OCI-LY7 (cell line): ENCODE results near the gene RAB3GAP2. TPM values are rescaled to one million over a fixed set of nuclear protein-coding genes. Genes with fewer than 3 reads are reported as not detected.

ENCODE experiments used
- BruUV-seq: library from RNA; stranded (reverse); fragments of 400-500 nt; replicated peaks from 2 replicates; lab custom pipeline; 2021; lab: Mats Ljungman, UMichigan
- CTCF ChIA-PET: fragments of 300-600 bp; sonication (Branson Sonifier 250); formaldehyde crosslinking; loops from one replicate; lab custom pipeline; 2022; ENCODE audit warnings: antibody characterized with exemption; ENCODE audit not compliant: unreplicated experiment; lab: Charles Lee
- POLR2A ChIA-PET: fragments of 300-600 bp; sonication (Branson Sonifier 250); formaldehyde crosslinking; loops from one replicate; lab custom pipeline; 2022; ENCODE audit warnings: antibody characterized with exemption; lab: Charles Lee
- DNase-seq: peaks from one replicate; pipeline ENCODE4 v3.0.0-alpha.2; 2015; ENCODE audit warnings: low spot score
- H2AFZ ChIP-seq: fragments of 200-600 bp; sonication (generic), shearing (Covaris generic); 2 replicates; pipeline ENCODE4 v1.6.1; 2014; ENCODE audit warnings: mild to moderate bottlenecking, antibody characterized with exemption, low read length, moderate library complexity
- H3K27ac ChIP-seq: fragments of 200-600 bp; sonication (generic); 2 replicates; pipeline ENCODE4 v1.5.1; 2014; ENCODE audit warnings: mixed run types, low read depth, mild to moderate bottlenecking, moderate library complexity, low read length, inconsistent platforms; ENCODE audit not compliant: poor library complexity, severe bottlenecking
- H3K36me3 ChIP-seq: fragments of 200-600 bp; sonication (generic); 2 replicates; pipeline ENCODE4 v1.6.1; 2014; ENCODE audit warnings: mild to moderate bottlenecking, antibody characterized with exemption, low read length, moderate library complexity, mixed read lengths; ENCODE audit not compliant: insufficient read depth
- H3K4me1 ChIP-seq: fragments of 200-600 bp; sonication (generic); 2 replicates; pipeline ENCODE4 v1.5.1; 2014; ENCODE audit warnings: mild to moderate bottlenecking, low read length; ENCODE audit not compliant: insufficient read depth, poor library complexity, severe bottlenecking
- H3K4me2 ChIP-seq: fragments of 200-600 bp; sonication (generic); 2 replicates; pipeline ENCODE4 v1.6.1; 2014; ENCODE audit warnings: mild to moderate bottlenecking, low read length
- H3K4me3 ChIP-seq: fragments of 200-600 bp; sonication (generic); 2 replicates; pipeline ENCODE4 v1.5.1; 2014; ENCODE audit warnings: mild to moderate bottlenecking, low read depth, low read length; ENCODE audit not compliant: poor library complexity, severe bottlenecking
- H3K79me2 ChIP-seq: fragments of 200-600 bp; sonication (generic); 2 replicates; pipeline ENCODE4 v1.6.1; 2016; ENCODE audit warnings: low read depth, mild to moderate bottlenecking, low read length, moderate library complexity, mixed read lengths; ENCODE audit not compliant: insufficient read depth
- H3K9me2 ChIP-seq: fragments of 200-600 bp; sonication (generic); 2 replicates; pipeline ENCODE4 v1.6.1; 2016; ENCODE audit warnings: mild to moderate bottlenecking, low read length, mixed read lengths; ENCODE audit not compliant: insufficient read depth
- H3K9me3 ChIP-seq: fragments of 200-600 bp; sonication (generic); 2 replicates; pipeline ENCODE4 v1.6.1; 2014; ENCODE audit warnings: mild to moderate bottlenecking, mixed run types, low read length, mixed read lengths
- H4K20me1 ChIP-seq: fragments of 200-600 bp; sonication (generic); 2 replicates; pipeline ENCODE4 v1.6.1; 2014; ENCODE audit warnings: mild to moderate bottlenecking, antibody characterized with exemption, low read length, moderate library complexity, mixed read lengths; ENCODE audit not compliant: insufficient read depth
- CTCF ChIP-seq: fragments of 200-600 bp; sonication (generic); conservative IDR thresholded peaks from 2 replicates; pipeline ENCODE4 v1.5.1; 2014; ENCODE audit warnings: mild to moderate bottlenecking, antibody characterized with exemption, low read length, moderate library complexity, mixed read lengths
- EZH2phosphoT487 ChIP-seq: fragments of 200-600 bp; sonication (generic); IDR thresholded peaks from 2 replicates; pipeline ENCODE4 v1.6.1; 2018; ENCODE audit warnings: low read depth, borderline replicate concordance, mild to moderate bottlenecking, mixed run types, antibody characterized with exemption, low read length, moderate library complexity, mixed read lengths
- intact Hi-C: fragments of 100-400 bp; cut with micrococcal nuclease; formaldehyde crosslinking; loops from one replicate; pipeline ENCODE4 v1.10.0; 2022; ENCODE audit not compliant: unreplicated experiment
- total RNA-seq, 2 experiments: library from RNA; depleted of rRNA in 1 of 2; stranded (reverse); fragments of >200 nt in 1 of 2; shearing (Covaris generic) in 1 of 2; gene quantifications; 2 replicates each; pipeline ENCODE4 v1.2.3, GENCODE V29; 2014 to 2022

The RAB3GAP2 gene
- total RNA-seq, 2 experiments from 2014 or later, result 16.9 to 41.1 TPM

GRCh38 chr1:220226752-220227151, 45.5 kb downstream of the RAB3GAP2 start:
- Histone ChIP-seq H3K79me2 (peaks cover 8% of the 10 kb centered on the region; the same call in 1 of the 2 replicates), H3K9me2 (no peaks in the 10 kb centered on the region), H3K4me1 (no peaks in the 10 kb centered on the region), H3K36me3 (peaks cover 33% of the 10 kb centered on the region), H3K4me3 (no peak overlapping the region), H2AFZ (no peak overlapping the region), H3K9me3 (no peaks in the 10 kb centered on the region), H3K4me2 (no peak overlapping the region), H3K27ac (no peak overlapping the region), H4K20me1 (no peaks in the 10 kb centered on the region)
- ChIA-PET CTCF (no interaction called here), POLR2A (interaction anchor here (0.6 to 2.1 kb wide), 5 partner anchors 9 to 127 kb away, joined by 3 to 5 read pairs (median 4); no protein-coding TSS in a partner anchor)
- no peak for DNase-seq
- intact Hi-C loops, result no loop called here
- TF ChIP-seq CTCF (no peak), EZH2phosphoT487 (no peak)
- no TSS peak for BruUV-seq

- TF ChIP-seq CTCF (no peak), EZH2phosphoT487 (no peak)
- Histone ChIP-seq H3K27ac (no peak overlapping the region), H3K4me1 (no peaks in the 10 kb centered on the region), H3K79me2 (peaks cover 8% of the 10 kb centered on the region; the same call in 1 of the 2 replicates), H3K9me2 (no peaks in the 10 kb centered on the region), H3K9me3 (no peaks in the 10 kb centered on the region), H4K20me1 (no peaks in the 10 kb centered on the region), H3K4me3 (no peak overlapping the region), H3K4me2 (no peak overlapping the region), H2AFZ (no peak overlapping the region), H3K36me3 (peaks cover 32% of the 10 kb centered on the region)
- intact Hi-C loops, result no loop called here
- no TSS peak for BruUV-seq
- ChIA-PET CTCF (no interaction called here), POLR2A (interaction anchor here (0.7 to 2.8 kb wide), 4 partner anchors 10 to 400 kb away, joined by 3 to 9 read pairs (median 6); no protein-coding TSS in a partner anchor)
- no peak for DNase-seq
Measured at GRCh38 chr1:220225957-220226356, 46.3 kb downstream of the RAB3GAP2 start.

DNA sequence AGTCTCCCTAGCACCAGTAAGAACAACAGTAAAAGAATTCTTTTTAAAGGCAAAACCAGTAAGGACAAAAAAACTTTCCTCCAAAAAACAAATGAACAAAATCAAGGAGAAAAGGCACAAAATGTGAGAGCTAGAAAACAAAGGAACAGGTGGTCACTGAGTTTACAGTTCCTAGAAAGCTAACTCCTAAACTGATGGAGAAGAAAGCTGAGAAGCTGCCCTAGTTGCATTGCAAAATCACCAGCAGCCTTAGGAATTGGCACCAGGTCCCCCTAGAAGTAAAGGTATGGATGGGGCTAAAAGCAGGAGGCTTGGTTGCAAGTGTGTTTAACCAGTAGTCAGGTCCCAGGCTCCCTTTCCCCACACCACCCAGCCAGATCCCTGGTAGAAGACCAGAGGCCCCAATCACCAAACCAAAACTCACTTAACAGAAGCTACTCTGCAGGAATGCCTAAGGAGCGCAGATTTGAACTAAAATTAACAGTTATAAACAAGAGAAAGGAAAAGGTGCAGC, 47.6 kb downstream of the RAB3GAP2 start:
- ChIA-PET POLR2A (interaction anchor here (0.8 to 2.8 kb wide), 4 partner anchors 11 to 47 kb away, joined by 3 to 9 read pairs (median 6); no protein-coding TSS in a partner anchor), CTCF (no interaction called here)
- H2AFZ ChIP-seq, result no peak overlapping the region
- peaks cover 32% of the 10 kb centered on the region for H3K36me3 ChIP-seq
- peaks cover 5% of the 10 kb centered on the region for H3K4me1 ChIP-seq
- no TSS peak for BruUV-seq
- peaks cover 8% of the 10 kb centered on the region; the same call in 1 of the 2 replicates for H3K79me2 ChIP-seq
- TF ChIP-seq EZH2phosphoT487, result no peak
- no peak for TF ChIP-seq CTCF
- intact Hi-C loops, result no loop called here
- no peak overlapping the region for H3K4me3 ChIP-seq
- no peak overlapping the region for H3K4me2 ChIP-seq
- H3K9me2 ChIP-seq, result no peaks in the 10 kb centered on the region
- H4K20me1 ChIP-seq, result no peaks in the 10 kb centered on the region
- no peak overlapping the region for H3K27ac ChIP-seq
- no peak for DNase-seq
- H3K9me3 ChIP-seq, result no peaks in the 10 kb centered on the region
